NCI-H2227 (cell line): ENCODE measurements around the gene LSM12.

ENCODE experiments used
- DNase-seq: peaks from one replicate; lab custom pipeline; 2025; ENCODE audit not compliant: unreplicated experiment; lab: John Stamatoyannopoulos, UW

Gene LSM12

GRCh38 chr17:44095647-44096496 lies 29.4 kb upstream of the LSM12 start:
- peak; percentile 92 for DNase-seq

- no peak for DNase-seq
Observed at GRCh38 chr17:44095388-44095646, 28.8 kb upstream of the LSM12 start.

GRCh38 chr17:44094701-44095387 lies 28.4 kb upstream of the LSM12 start:
- DNase-seq, result no peak

- peak; percentile 54 for DNase-seq
Observed at GRCh38 chr17:44093231-44093900, 26.9 kb upstream of the LSM12 start.

- DNase-seq, result no peak
Observed at GRCh38 chr17:44092051-44092450, 25.6 kb upstream of the LSM12 start.

GRCh38 chr17:44091200-44091997 lies 24.9 kb upstream of the LSM12 start:
- DNase-seq, result no peak

- no peak for DNase-seq
Observed at GRCh38 chr17:44088254-44088653, 21.8 kb upstream of the LSM12 start.

GRCh38 chr17:44087319-44087718 lies 20.8 kb upstream of the LSM12 start:
- no peak for DNase-seq

- peak; percentile 84 for DNase-seq
Observed at GRCh38 chr17:44086364-44087311, 20.2 kb upstream of the LSM12 start.

GRCh38 chr17:44085908-44086307 lies 19.4 kb upstream of the LSM12 start:
- DNase-seq, result no peak

GRCh38 chr17:44084921-44085320 lies 18.4 kb upstream of the LSM12 start:
- DNase-seq, result no peak

- DNase-seq, result peak; percentile 41
Observed at GRCh38 chr17:44084131-44084538, 17.7 kb upstream of the LSM12 start.

GRCh38 chr17:44083250-44083849 lies 16.9 kb upstream of the LSM12 start:
- no peak for DNase-seq

- no peak for DNase-seq
Observed at GRCh38 chr17:44082256-44082927, 15.9 kb upstream of the LSM12 start.

GRCh38 chr17:44081681-44082080 lies 15.2 kb upstream of the LSM12 start:
- DNase-seq, result no peak

GRCh38 chr17:44079877-44080821 lies 13.7 kb upstream of the LSM12 start:
- DNase-seq, result no peak

- DNase-seq, result no peak
Observed at GRCh38 chr17:44078412-44078811, 11.9 kb upstream of the LSM12 start.

- DNase-seq, result no peak
Observed at GRCh38 chr17:44077595-44077909, 11.1 kb upstream of the LSM12 start.
